ENCODE results near the gene SYNM. TPM values are rescaled to one million over a fixed set of nuclear protein-coding genes. Genes with fewer than 3 reads are reported as not detected.

Gene SYNM
- total RNA-seq, 1 donor from 2014 or later = 53.2 TPM

GRCh38 chr15:99145778-99146177 lies 40.9 kb downstream of the SYNM start:
- Histone ChIP-seq H3K36me3 (ENCODE audit: control insufficient read depth in 3 of 3, insufficient read depth in 3 of 3, low read length in 3 of 3) (peaks cover 0 to 7% (median 0%) of the 10 kb centered on the region in 3 donors), H3K9me3 (ENCODE audit: control insufficient read depth in 3 of 3, low read length in 3 of 3) (no peaks in the 10 kb centered on the region), H3K27ac (ENCODE audit: low read depth, low read length) (no peak overlapping the region), H3K4me1 (ENCODE audit: control insufficient read depth in 3 of 3, insufficient read depth in 3 of 3, low read length in 3 of 3) (peaks cover 38 to 61% (median 45%) of the 10 kb centered on the region in 3 donors), H3K9ac (ENCODE audit: low read depth in 1 of 3, low read length in 3 of 3) (no peak overlapping the region), H3K27me3 (ENCODE audit: control insufficient read depth in 3 of 3, insufficient read depth in 3 of 3, low read length in 3 of 3) (no peaks in the 10 kb centered on the region), H3K4me3 (ENCODE audit: low read length in 3 of 3) (no peak overlapping the region)

GRCh38 chr15:99146661-99147060 lies 41.8 kb downstream of the SYNM start:
- Histone ChIP-seq H3K4me1 (ENCODE audit: control insufficient read depth in 3 of 3, insufficient read depth in 3 of 3, low read length in 3 of 3) (peaks cover 36 to 60% (median 45%) of the 10 kb centered on the region in 3 donors), H3K27me3 (ENCODE audit: control insufficient read depth in 3 of 3, insufficient read depth in 3 of 3, low read length in 3 of 3) (no peaks in the 10 kb centered on the region), H3K4me3 (ENCODE audit: low read length in 3 of 3) (no peak overlapping the region), H3K27ac (ENCODE audit: low read depth, low read length) (no peak overlapping the region), H3K36me3 (ENCODE audit: control insufficient read depth in 3 of 3, insufficient read depth in 3 of 3, low read length in 3 of 3) (peaks cover 0 to 9% (median 0%) of the 10 kb centered on the region in 3 donors), H3K9me3 (ENCODE audit: control insufficient read depth in 3 of 3, low read length in 3 of 3) (no peaks in the 10 kb centered on the region), H3K9ac (ENCODE audit: low read depth in 1 of 3, low read length in 3 of 3) (peak overlapping the region in 1 of 3 donors; percentile 36)

GRCh38 chr15:99148851-99149276 lies 44.0 kb downstream of the SYNM start:
- peak overlapping the region in 2 of 3 donors; percentile 21 to 27 for H3K9ac ChIP-seq (ENCODE audit: low read depth in 1 of 3, low read length in 3 of 3)
- H3K4me1 ChIP-seq (ENCODE audit: control insufficient read depth in 3 of 3, insufficient read depth in 3 of 3, low read length in 3 of 3) = peaks cover 25 to 38% (median 30%) of the 10 kb centered on the region in 3 donors
- no peaks in the 10 kb centered on the region for H3K9me3 ChIP-seq (ENCODE audit: control insufficient read depth in 3 of 3, low read length in 3 of 3)
- peak overlapping the region in 2 of 3 donors; percentile 2 to 18 for H3K4me3 ChIP-seq (ENCODE audit: low read length in 3 of 3)
- H3K27me3 ChIP-seq (ENCODE audit: control insufficient read depth in 3 of 3, insufficient read depth in 3 of 3, low read length in 3 of 3) = no peaks in the 10 kb centered on the region
- H3K36me3 ChIP-seq (ENCODE audit: control insufficient read depth in 3 of 3, insufficient read depth in 3 of 3, low read length in 3 of 3) = peaks cover 0 to 7% (median 0%) of the 10 kb centered on the region in 3 donors
- H3K27ac ChIP-seq (ENCODE audit: low read depth, low read length) = no peak overlapping the region

- Histone ChIP-seq H3K36me3 (ENCODE audit: control insufficient read depth in 3 of 3, insufficient read depth in 3 of 3, low read length in 3 of 3) (peaks cover 0 to 7% (median 0%) of the 10 kb centered on the region in 3 donors), H3K4me3 (ENCODE audit: low read length in 3 of 3) (peak overlapping the region in 1 of 3 donors; percentile 2), H3K4me1 (ENCODE audit: control insufficient read depth in 3 of 3, insufficient read depth in 3 of 3, low read length in 3 of 3) (peaks cover 20 to 33% (median 25%) of the 10 kb centered on the region in 3 donors), H3K9me3 (ENCODE audit: control insufficient read depth in 3 of 3, low read length in 3 of 3) (no peaks in the 10 kb centered on the region), H3K27ac (ENCODE audit: low read depth, low read length) (no peak overlapping the region), H3K27me3 (ENCODE audit: control insufficient read depth in 3 of 3, insufficient read depth in 3 of 3, low read length in 3 of 3) (no peaks in the 10 kb centered on the region), H3K9ac (ENCODE audit: low read depth in 1 of 3, low read length in 3 of 3) (no peak overlapping the region)
These were observed 44.5 kb downstream of the SYNM start for GRCh38 chr15:99149366-99149765.

GRCh38 chr15:99151156-99151555 lies 46.3 kb downstream of the SYNM start:
- H3K4me3 ChIP-seq (ENCODE audit: low read length in 3 of 3) = no peak overlapping the region
- no peaks in the 10 kb centered on the region for H3K9me3 ChIP-seq (ENCODE audit: control insufficient read depth in 3 of 3, low read length in 3 of 3)
- H3K4me1 ChIP-seq (ENCODE audit: control insufficient read depth in 3 of 3, insufficient read depth in 3 of 3, low read length in 3 of 3) = peaks cover 17 to 24% (median 24%) of the 10 kb centered on the region in 3 donors
- peaks cover 0 to 7% (median 2%) of the 10 kb centered on the region in 3 donors for H3K36me3 ChIP-seq (ENCODE audit: control insufficient read depth in 3 of 3, insufficient read depth in 3 of 3, low read length in 3 of 3)
- H3K27ac ChIP-seq (ENCODE audit: low read depth, low read length) = no peak overlapping the region
- H3K9ac ChIP-seq (ENCODE audit: low read depth in 1 of 3, low read length in 3 of 3) = no peak overlapping the region
- no peaks in the 10 kb centered on the region for H3K27me3 ChIP-seq (ENCODE audit: control insufficient read depth in 3 of 3, insufficient read depth in 3 of 3, low read length in 3 of 3)

- Histone ChIP-seq H3K36me3 (ENCODE audit: control insufficient read depth in 3 of 3, insufficient read depth in 3 of 3, low read length in 3 of 3) (peaks cover 0 to 7% (median 2%) of the 10 kb centered on the region in 3 donors), H3K9ac (ENCODE audit: low read depth in 1 of 3, low read length in 3 of 3) (peak overlapping the region in 1 of 3 donors; percentile 23), H3K27ac (ENCODE audit: low read depth, low read length) (no peak overlapping the region), H3K4me1 (ENCODE audit: control insufficient read depth in 3 of 3, insufficient read depth in 3 of 3, low read length in 3 of 3) (peaks cover 16 to 18% (median 17%) of the 10 kb centered on the region in 3 donors), H3K4me3 (ENCODE audit: low read length in 3 of 3) (no peak overlapping the region), H3K27me3 (ENCODE audit: control insufficient read depth in 3 of 3, insufficient read depth in 3 of 3, low read length in 3 of 3) (no peaks in the 10 kb centered on the region), H3K9me3 (ENCODE audit: control insufficient read depth in 3 of 3, low read length in 3 of 3) (no peaks in the 10 kb centered on the region)
These were observed 48.2 kb downstream of the SYNM start for GRCh38 chr15:99153026-99153535.

GRCh38 chr15:99154271-99154670 lies 49.4 kb downstream of the SYNM start:
- Histone ChIP-seq H3K27me3 (ENCODE audit: control insufficient read depth in 3 of 3, insufficient read depth in 3 of 3, low read length in 3 of 3) (no peaks in the 10 kb centered on the region), H3K27ac (ENCODE audit: low read depth, low read length) (no peak overlapping the region), H3K4me1 (ENCODE audit: control insufficient read depth in 3 of 3, insufficient read depth in 3 of 3, low read length in 3 of 3) (peaks cover 6 to 10% (median 6%) of the 10 kb centered on the region in 3 donors), H3K9ac (ENCODE audit: low read depth in 1 of 3, low read length in 3 of 3) (no peak overlapping the region), H3K36me3 (ENCODE audit: control insufficient read depth in 3 of 3, insufficient read depth in 3 of 3, low read length in 3 of 3) (peaks cover 2 to 13% (median 7%) of the 10 kb centered on the region in 3 donors), H3K9me3 (ENCODE audit: control insufficient read depth in 3 of 3, low read length in 3 of 3) (no peaks in the 10 kb centered on the region), H3K4me3 (ENCODE audit: low read length in 3 of 3) (no peak overlapping the region)

GRCh38 chr15:99155961-99156443 lies 51.1 kb downstream of the SYNM start:
- Histone ChIP-seq H3K36me3 (ENCODE audit: control insufficient read depth in 3 of 3, insufficient read depth in 3 of 3, low read length in 3 of 3) (peaks cover 9 to 14% (median 9%) of the 10 kb centered on the region in 3 donors), H3K27ac (ENCODE audit: low read depth, low read length) (no peak overlapping the region), H3K4me1 (ENCODE audit: control insufficient read depth in 3 of 3, insufficient read depth in 3 of 3, low read length in 3 of 3) (peaks cover 0 to 4% (median 0%) of the 10 kb centered on the region in 3 donors), H3K9ac (ENCODE audit: low read depth in 1 of 3, low read length in 3 of 3) (no peak overlapping the region), H3K27me3 (ENCODE audit: control insufficient read depth in 3 of 3, insufficient read depth in 3 of 3, low read length in 3 of 3) (no peaks in the 10 kb centered on the region), H3K4me3 (ENCODE audit: low read length in 3 of 3) (no peak overlapping the region), H3K9me3 (ENCODE audit: control insufficient read depth in 3 of 3, low read length in 3 of 3) (no peaks in the 10 kb centered on the region)

GRCh38 chr15:99157456-99157855 lies 52.6 kb downstream of the SYNM start:
- Histone ChIP-seq H3K4me1 (ENCODE audit: control insufficient read depth in 3 of 3, insufficient read depth in 3 of 3, low read length in 3 of 3) (peaks cover 0 to 4% (median 0%) of the 10 kb centered on the region in 3 donors), H3K4me3 (ENCODE audit: low read length in 3 of 3) (no peak overlapping the region), H3K9ac (ENCODE audit: low read depth in 1 of 3, low read length in 3 of 3) (no peak overlapping the region), H3K27ac (ENCODE audit: low read depth, low read length) (no peak overlapping the region), H3K27me3 (ENCODE audit: control insufficient read depth in 3 of 3, insufficient read depth in 3 of 3, low read length in 3 of 3) (no peaks in the 10 kb centered on the region), H3K36me3 (ENCODE audit: control insufficient read depth in 3 of 3, insufficient read depth in 3 of 3, low read length in 3 of 3) (peaks cover 9 to 19% (median 9%) of the 10 kb centered on the region in 3 donors), H3K9me3 (ENCODE audit: control insufficient read depth in 3 of 3, low read length in 3 of 3) (no peaks in the 10 kb centered on the region)

GRCh38 chr15:99158626-99159412 lies 53.9 kb downstream of the SYNM start:
- H3K9me3 ChIP-seq (ENCODE audit: control insufficient read depth in 3 of 3, low read length in 3 of 3) = no peaks in the 10 kb centered on the region
- no peak overlapping the region for H3K4me3 ChIP-seq (ENCODE audit: low read length in 3 of 3)
- H3K4me1 ChIP-seq (ENCODE audit: control insufficient read depth in 3 of 3, insufficient read depth in 3 of 3, low read length in 3 of 3) = peaks cover 0 to 4% (median 0%) of the 10 kb centered on the region in 3 donors
- peaks cover 9 to 20% (median 12%) of the 10 kb centered on the region in 3 donors for H3K36me3 ChIP-seq (ENCODE audit: control insufficient read depth in 3 of 3, insufficient read depth in 3 of 3, low read length in 3 of 3)
- H3K9ac ChIP-seq (ENCODE audit: low read depth in 1 of 3, low read length in 3 of 3) = no peak overlapping the region
- no peak overlapping the region for H3K27ac ChIP-seq (ENCODE audit: low read depth, low read length)
- no peaks in the 10 kb centered on the region for H3K27me3 ChIP-seq (ENCODE audit: control insufficient read depth in 3 of 3, insufficient read depth in 3 of 3, low read length in 3 of 3)

Data from skeletal muscle tissue (tissue), 4 donors.